ENCODE results near the gene SGTA.

Gene SGTA

GRCh38 chr19:2744113-2744512 is 39.0 kb downstream of the SGTA start:
- DNase-seq, result no peak

- DNase-seq, result no peak
Observed at GRCh38 chr19:2743099-2743498, 40.0 kb downstream of the SGTA start.

GRCh38 chr19:2740314-2740656 is 42.8 kb downstream of the SGTA start:
- DNase-seq, result no peak

GRCh38 chr19:2739602-2740313 is 43.3 kb downstream of the SGTA start, which contains the start of gene SLC39A3:
Gene SLC39A3, minus strand, starts transcription at chr19:2740017. Its CDS starts 2,760 bp downstream, at chr19:2737257.
- DNase-seq, result peak; percentile 84 to 92

GRCh38 chr19:2736550-2737190 is 46.4 kb downstream of the SGTA start:
- no peak for DNase-seq

- no peak for DNase-seq
Observed at GRCh38 chr19:2735374-2735773, 47.7 kb downstream of the SGTA start.

GRCh38 chr19:2734589-2735288 is 48.3 kb downstream of the SGTA start:
- DNase-seq, result no peak

- DNase-seq, result no peak
Observed at GRCh38 chr19:2733930-2734588, 49.0 kb downstream of the SGTA start.

GRCh38 chr19:2732883-2733282 is 50.2 kb downstream of the SGTA start:
- no peak for DNase-seq

GRCh38 chr19:2732157-2732725 is 50.8 kb downstream of the SGTA start:
- no peak for DNase-seq

- DNase-seq, result no peak
Observed at GRCh38 chr19:2731181-2731995, 51.7 kb downstream of the SGTA start.

GRCh38 chr19:2729943-2730818 is 52.9 kb downstream of the SGTA start:
- no peak for DNase-seq

- DNase-seq, result no peak
Observed at GRCh38 chr19:2728783-2729387, 54.2 kb downstream of the SGTA start.

GRCh38 chr19:2727640-2727944 is 55.5 kb downstream of the SGTA start:
- DNase-seq, result no peak

GRCh38 chr19:2726904-2727639 is 56.0 kb downstream of the SGTA start:
- DNase-seq, result no peak

- no peak for DNase-seq
Observed at GRCh38 chr19:2726160-2726855, 56.8 kb downstream of the SGTA start.

- DNase-seq, result no peak
Observed at GRCh38 chr19:2724148-2724557, 58.9 kb downstream of the SGTA start.

- no peak for DNase-seq
Observed at GRCh38 chr19:2723747-2724146, 59.3 kb downstream of the SGTA start.

- DNase-seq, result no peak
Observed at GRCh38 chr19:2723345-2723715, 59.7 kb downstream of the SGTA start.

Measured in NCI-H1930 (cell line).